Activated CD4-positive, CD25-positive, alpha-beta regulatory T cell treated with anti-CD3 and anti-CD28 coated beads, Interleukin-2, amount 50 U/mL, for 16 hours (primary cell): Measurements from ENCODE around the gene MVB12A.

Source experiments
- DNase-seq: peaks from one replicate; pipeline ENCODE4 v3.0.0-alpha.2; 2020; ENCODE audit warnings: low read depth, low spot score

Gene MVB12A

GRCh38 chr19:17419621-17420474, at the start of gene MVB12A:
Gene MVB12A, plus strand, starts transcription at chr19:17420047. Its CDS starts 89 bp downstream, at chr19:17420136.
- DNase-seq: peak; percentile 91

- no peak for DNase-seq
These were observed 42.8 kb upstream of the MVB12A start, which contains the start of gene PLVAP for GRCh38 chr19:17376935-17377600. Gene PLVAP, minus strand, starts transcription at chr19:17377342. Its CDS starts 54 bp downstream, at chr19:17377288.

GRCh38 chr19:17378271-17378670, 41.6 kb upstream of the MVB12A start:
- no peak for DNase-seq

- no peak for DNase-seq
These were observed 40.6 kb upstream of the MVB12A start for GRCh38 chr19:17379221-17379631.

GRCh38 chr19:17380426-17381138, 39.3 kb upstream of the MVB12A start:
- no peak for DNase-seq

GRCh38 chr19:17385878-17386611, 33.8 kb upstream of the MVB12A start:
- no peak for DNase-seq

GRCh38 chr19:17389288-17389687, 30.6 kb upstream of the MVB12A start:
- no peak for DNase-seq

GRCh38 chr19:17389957-17390664, 29.7 kb upstream of the MVB12A start:
- no peak for DNase-seq

GRCh38 chr19:17390665-17391370, 29.0 kb upstream of the MVB12A start:
- DNase-seq: peak; percentile 68

GRCh38 chr19:17391371-17392151, 28.3 kb upstream of the MVB12A start:
- no peak for DNase-seq

GRCh38 chr19:17393002-17393401, 26.8 kb upstream of the MVB12A start:
- DNase-seq: no peak

GRCh38 chr19:17393914-17394313, 25.9 kb upstream of the MVB12A start, which contains the start of gene CCDC194:
Gene CCDC194, minus strand, starts transcription at chr19:17394196. Its CDS starts 38 bp downstream, at chr19:17394158.
- DNase-seq: no peak

- peak; percentile 42 for DNase-seq
These were observed 24.9 kb upstream of the MVB12A start for GRCh38 chr19:17394891-17395415.

- no peak for DNase-seq
These were observed 20.8 kb upstream of the MVB12A start for GRCh38 chr19:17398902-17399527.

- DNase-seq: no peak
These were observed 18.2 kb upstream of the MVB12A start for GRCh38 chr19:17401628-17402027.

- DNase-seq: no peak
These were observed 16.6 kb upstream of the MVB12A start for GRCh38 chr19:17402982-17403855.

GRCh38 chr19:17404015-17404414, 15.8 kb upstream of the MVB12A start:
- DNase-seq: no peak
